ENCODE measurements around the gene SDF4.

SDF4 gene

GRCh38 chr1:1219341-1219740, 12.5 kb downstream of the SDF4 start:
- peaks cover 0 to 3% (median 0%) of the 10 kb centered on the region in 3 experiments for H3K27me3 ChIP-seq (ENCODE audit: control insufficient read depth in 3 of 3, insufficient read depth in 3 of 3, low read depth in 1 of 3, low read length in 3 of 3)
- no CpG with 5 or more reads among the region's 20 CpGs for WGBS, 2 donors (ENCODE audit: extremely low coverage in 2 of 2, insufficient read length in 2 of 2, insufficient replicate concordance in 1 of 2)
- no peak overlapping the region for H2BK15ac ChIP-seq (ENCODE audit: low read length)
- H3K27ac ChIP-seq (replicated peaks; ENCODE audit: low read length): no peak overlapping the region
- no peak overlapping the region for H3K4me3 ChIP-seq (ENCODE audit: low read length in 2 of 2)
- peaks cover 21 to 67% of the 10 kb centered on the region in 2 donors for H3K36me3 ChIP-seq (replicated peaks in 1 of 2; ENCODE audit: control insufficient read depth in 2 of 2, insufficient read depth in 2 of 2, low read length in 2 of 2)
- H3K23ac ChIP-seq (ENCODE audit: low read depth, low read length, poor library complexity): peak overlapping the region; percentile 55
- no peak overlapping the region for H2AFZ ChIP-seq (ENCODE audit: low read length)
- H3K9me3 ChIP-seq (replicated peaks in 1 of 2; ENCODE audit: control insufficient read depth in 2 of 2, insufficient read depth in 1 of 2, low read depth in 1 of 2, low read length in 2 of 2): peaks cover 0 to 5% of the 10 kb centered on the region in 2 donors
- no peak overlapping the region for H4K8ac ChIP-seq (ENCODE audit: low read depth, low read length)
- no peak overlapping the region for H4K91ac ChIP-seq (ENCODE audit: low read depth, low read length, poor library complexity)
- H3K4me1 ChIP-seq (ENCODE audit: control insufficient read depth in 2 of 2, insufficient read depth in 1 of 2, low read depth in 1 of 2, low read length in 2 of 2): no peaks in the 10 kb centered on the region
- no peak overlapping the region for H2BK120ac ChIP-seq (ENCODE audit: low read depth, low read length)
- no peak for DNase-seq (ENCODE audit: low spot score)
- no peak overlapping the region for H2BK12ac ChIP-seq (ENCODE audit: low read length)
- H3K4ac ChIP-seq (ENCODE audit: low read length): no peak overlapping the region
- no peak overlapping the region for H2AK5ac ChIP-seq (ENCODE audit: low read depth, low read length)
- H3K4me2 ChIP-seq (ENCODE audit: insufficient read depth, low read length, poor library complexity, severe bottlenecking): no peak overlapping the region
- no peak overlapping the region for H3K18ac ChIP-seq (ENCODE audit: low read length)
- H3K79me1 ChIP-seq (ENCODE audit: low read depth, low read length): peaks cover 5% of the 10 kb centered on the region
- H2BK5ac ChIP-seq (ENCODE audit: low read length): no peak overlapping the region
- H3K14ac ChIP-seq (ENCODE audit: low read length): no peak overlapping the region
- H3K9ac ChIP-seq (ENCODE audit: low read depth, low read length, poor library complexity): no peak overlapping the region

- no peaks in the 10 kb centered on the region for H3K4me1 ChIP-seq (ENCODE audit: control insufficient read depth in 2 of 2, insufficient read depth in 1 of 2, low read depth in 1 of 2, low read length in 2 of 2)
- DNase-seq (ENCODE audit: low spot score): no peak
- no peak overlapping the region for H4K91ac ChIP-seq (ENCODE audit: low read depth, low read length, poor library complexity)
- no peak overlapping the region for H2AK5ac ChIP-seq (ENCODE audit: low read depth, low read length)
- peaks cover 21 to 63% of the 10 kb centered on the region in 2 donors for H3K36me3 ChIP-seq (replicated peaks in 1 of 2; ENCODE audit: control insufficient read depth in 2 of 2, insufficient read depth in 2 of 2, low read length in 2 of 2)
- H3K9me3 ChIP-seq (replicated peaks in 1 of 2; ENCODE audit: control insufficient read depth in 2 of 2, insufficient read depth in 1 of 2, low read depth in 1 of 2, low read length in 2 of 2): peaks cover 0 to 5% of the 10 kb centered on the region in 2 donors
- no peak overlapping the region for H3K23ac ChIP-seq (ENCODE audit: low read depth, low read length, poor library complexity)
- no peak overlapping the region for H3K4me3 ChIP-seq (ENCODE audit: low read length in 2 of 2)
- H2BK5ac ChIP-seq (ENCODE audit: low read length): no peak overlapping the region
- no peak overlapping the region for H3K9ac ChIP-seq (ENCODE audit: low read depth, low read length, poor library complexity)
- WGBS, 2 donors (ENCODE audit: extremely low coverage in 2 of 2, insufficient read length in 2 of 2, insufficient replicate concordance in 1 of 2): no CpG with 5 or more reads among the region's 36 CpGs
- no peak overlapping the region for H3K4ac ChIP-seq (ENCODE audit: low read length)
- H3K79me1 ChIP-seq (ENCODE audit: low read depth, low read length): peaks cover 5% of the 10 kb centered on the region
- H4K8ac ChIP-seq (ENCODE audit: low read depth, low read length): no peak overlapping the region
- H3K18ac ChIP-seq (ENCODE audit: low read length): no peak overlapping the region
- no peak overlapping the region for H2BK120ac ChIP-seq (ENCODE audit: low read depth, low read length)
- no peak overlapping the region for H3K27ac ChIP-seq (replicated peaks; ENCODE audit: low read length)
- no peak overlapping the region for H2AFZ ChIP-seq (ENCODE audit: low read length)
- H2BK15ac ChIP-seq (ENCODE audit: low read length): no peak overlapping the region
- H3K27me3 ChIP-seq (ENCODE audit: control insufficient read depth in 3 of 3, insufficient read depth in 3 of 3, low read depth in 1 of 3, low read length in 3 of 3): peaks cover 0 to 3% (median 0%) of the 10 kb centered on the region in 3 experiments
- no peak overlapping the region for H3K4me2 ChIP-seq (ENCODE audit: insufficient read depth, low read length, poor library complexity, severe bottlenecking)
- no peak overlapping the region for H3K14ac ChIP-seq (ENCODE audit: low read length)
- no peak overlapping the region for H2BK12ac ChIP-seq (ENCODE audit: low read length)
These were observed 13.1 kb downstream of the SDF4 start for GRCh38 chr1:1218524-1219200.

GRCh38 chr1:1217621-1218523, 13.9 kb downstream of the SDF4 start:
- Histone ChIP-seq H3K27ac (replicated peaks; ENCODE audit: low read length) (no peak overlapping the region), H4K8ac (ENCODE audit: low read depth, low read length) (no peak overlapping the region), H3K9me3 (replicated peaks in 1 of 2; ENCODE audit: control insufficient read depth in 2 of 2, insufficient read depth in 1 of 2, low read depth in 1 of 2, low read length in 2 of 2) (peaks cover 0 to 2% of the 10 kb centered on the region in 2 donors), H3K4me3 (ENCODE audit: low read length in 2 of 2) (no peak overlapping the region), H3K79me1 (ENCODE audit: low read depth, low read length) (peaks cover 4% of the 10 kb centered on the region), H3K4ac (ENCODE audit: low read length) (no peak overlapping the region), H2BK15ac (ENCODE audit: low read length) (no peak overlapping the region), H3K18ac (ENCODE audit: low read length) (no peak overlapping the region), H3K9ac (ENCODE audit: low read depth, low read length, poor library complexity) (no peak overlapping the region), H2BK5ac (ENCODE audit: low read length) (no peak overlapping the region), H3K14ac (ENCODE audit: low read length) (no peak overlapping the region), H4K91ac (ENCODE audit: low read depth, low read length, poor library complexity) (no peak overlapping the region), H3K4me1 (ENCODE audit: control insufficient read depth in 2 of 2, insufficient read depth in 1 of 2, low read depth in 1 of 2, low read length in 2 of 2) (no peaks in the 10 kb centered on the region), H3K27me3 (ENCODE audit: control insufficient read depth in 3 of 3, insufficient read depth in 3 of 3, low read depth in 1 of 3, low read length in 3 of 3) (peaks cover 0 to 1% (median 0%) of the 10 kb centered on the region in 3 experiments), H3K4me2 (ENCODE audit: insufficient read depth, low read length, poor library complexity, severe bottlenecking) (no peak overlapping the region), H2BK120ac (ENCODE audit: low read depth, low read length) (no peak overlapping the region), H2AK5ac (ENCODE audit: low read depth, low read length) (no peak overlapping the region), H3K36me3 (replicated peaks in 1 of 2; ENCODE audit: control insufficient read depth in 2 of 2, insufficient read depth in 2 of 2, low read length in 2 of 2) (peaks cover 17 to 56% of the 10 kb centered on the region in 2 donors), H2AFZ (ENCODE audit: low read length) (no peak overlapping the region), H2BK12ac (ENCODE audit: low read length) (no peak overlapping the region), H3K23ac (ENCODE audit: low read depth, low read length, poor library complexity) (no peak overlapping the region)
- DNase-seq (ENCODE audit: low spot score): no peak
- no CpG with 5 or more reads among the region's 52 CpGs for WGBS, 2 donors (ENCODE audit: extremely low coverage in 2 of 2, insufficient read length in 2 of 2, insufficient replicate concordance in 1 of 2)

All from neuronal stem cell (in vitro differentiated cells).